K562 (cell line): ENCODE data around the gene EMILIN1. TPM values are rescaled to one million over a fixed set of nuclear protein-coding genes. Genes with fewer than 3 reads are reported as not detected.

Source experiments
- ADNP ChIP-seq: fragments of 200-800 bp; sonication (Bioruptor generic); IDR thresholded peaks from 2 replicates; pipeline ENCODE4 v1.6.1; 2016; ENCODE audit warnings: missing genetic modification characterization, missing compliant biosample characterization
- EP400 ChIP-seq: fragments of 450-650 bp; IDR thresholded peaks from 2 replicates; pipeline ENCODE4 v1.6.1; 2017; ENCODE audit warnings: antibody characterized with exemption, mild to moderate bottlenecking, moderate library complexity
- ETV1 ChIP-seq: fragments of 450-650 bp; conservative IDR thresholded peaks from 2 replicates; pipeline ENCODE4 v1.6.1; 2016; ENCODE audit warnings: missing genetic modification characterization, control low read depth, low read depth, missing compliant biosample characterization
- GATA2 ChIP-seq: sonication (generic); formaldehyde crosslinking; IDR thresholded peaks from 2 replicates; pipeline ENCODE4 v1.4.0; 2020; ENCODE audit warnings: mild to moderate bottlenecking, missing genetic modification reagents
- MAFF ChIP-seq: IDR thresholded peaks from 2 replicates; pipeline ENCODE4 v1.6.1; 2012; ENCODE audit warnings: low read length, improper control_type of control experiment
- NFE2 ChIP-seq: IDR thresholded peaks from 2 replicates; pipeline ENCODE4 v1.6.1; 2014; ENCODE audit warnings: antibody characterized with exemption, low read depth
- RBM22 ChIP-seq: fragments of 200-400 bp; formaldehyde crosslinking; IDR thresholded peaks from 2 replicates; pipeline ENCODE4 v1.6.1; 2018; ENCODE audit warnings: low read length, low read depth; ENCODE audit not compliant: poor library complexity, severe bottlenecking
- ZNF436 ChIP-seq: fragments of 250-450, 450-650 bp; sonication (Bioruptor Pico); formaldehyde crosslinking; IDR thresholded peaks from 2 replicates; pipeline ENCODE4 v1.7.0; 2020; ENCODE audit warnings: mild to moderate bottlenecking
- ZSCAN29 ChIP-seq: fragments of 450-650 bp; IDR thresholded peaks from 2 replicates; pipeline ENCODE4 v1.6.1; 2017
- ZZZ3 ChIP-seq: fragments of 450-650 bp; IDR thresholded peaks from 2 replicates; pipeline ENCODE4 v1.6.1; 2016; ENCODE audit warnings: antibody characterized with exemption, mild to moderate bottlenecking, moderate library complexity
- polyA plus RNA-seq, 8 experiments: library from polyadenylated mRNA; depleted of rRNA in 4 of 8; stranded (reverse) in 5 of 8; unstranded in 3 of 8; fragments of >200 nt; fragmentation: Nextera tagmentation in 2 of 8; fragmentation: Illumina TruSeq in 1 of 8; extraction: Ambion mirVana in 2 of 8; extraction: Trizol in 1 of 8; gene quantifications; 2 replicates each; pipeline versions ENCODE4 v1.2.1 to v1.2.3, GENCODE V29; 2011 to 2014; ENCODE audit warnings: inconsistent platforms in 1 of 8, missing spikeins in 1 of 8
- total RNA-seq, 7 experiments: library from RNA; depleted of rRNA in 6 of 7; stranded (reverse); fragments of >200 nt in 6 of 7; fragmentation: Illumina TruSeq in 2 of 7; extraction: Trizol in 2 of 7; gene quantifications; 2 replicates each; pipeline versions ENCODE4 v1.2.1 to v1.2.3, GENCODE V29; 2011 to 2021; ENCODE audit warnings: low replicate concordance in 1 of 7
- TF ChIP-seq, protein P1 (sequence below): fragments of 250-450 bp; sonication (Bioruptor Pico); IDR thresholded peaks from 2 replicates; pipeline ENCODE4 v1.5.0; 2022; ENCODE audit warnings: mild to moderate bottlenecking
- TF ChIP-seq, protein P2 (sequence below), 2 experiments: fragments of 450-650 bp; IDR thresholded peaks; 2 replicates each; pipeline ENCODE4 v1.6.1; 2016
- TF ChIP-seq, protein P3 (sequence below), 2 experiments: IDR thresholded peaks; 2 replicates each; pipeline ENCODE4 v1.6.1; 2011; ENCODE audit warnings: borderline replicate concordance in 1 of 2, control low read depth in 1 of 2, low read depth in 1 of 2, low read length in 1 of 2, mild to moderate bottlenecking in 1 of 2, mixed read lengths in 1 of 2, moderate library complexity in 1 of 2; ENCODE audit not compliant: insufficient read depth in 1 of 2, insufficient read length in 1 of 2, poor library complexity in 1 of 2, severe bottlenecking in 1 of 2; ENCODE audit errors: extremely low read depth in 1 of 2
- TF ChIP-seq, protein P4 (sequence below): sonication (generic); formaldehyde crosslinking; IDR thresholded peaks from 2 replicates; pipeline ENCODE4 v1.8.0; 2023; ENCODE audit warnings: missing genetic modification reagents, mild to moderate bottlenecking, borderline replicate concordance
- TF ChIP-seq, protein P5 (sequence below): sonication (generic); formaldehyde crosslinking; IDR thresholded peaks from 2 replicates; pipeline ENCODE4 v1.8.0; 2022; ENCODE audit warnings: mild to moderate bottlenecking, missing genetic modification reagents, borderline replicate concordance

EMILIN1 gene
- total and polyA plus RNA-seq, 9 of the 15 experiments (the other 6 are each of a cell fraction or from before 2014, with no cell fraction given): 0.04 to 2.7 (median 0.54) TPM; not detected in 2

DNA sequence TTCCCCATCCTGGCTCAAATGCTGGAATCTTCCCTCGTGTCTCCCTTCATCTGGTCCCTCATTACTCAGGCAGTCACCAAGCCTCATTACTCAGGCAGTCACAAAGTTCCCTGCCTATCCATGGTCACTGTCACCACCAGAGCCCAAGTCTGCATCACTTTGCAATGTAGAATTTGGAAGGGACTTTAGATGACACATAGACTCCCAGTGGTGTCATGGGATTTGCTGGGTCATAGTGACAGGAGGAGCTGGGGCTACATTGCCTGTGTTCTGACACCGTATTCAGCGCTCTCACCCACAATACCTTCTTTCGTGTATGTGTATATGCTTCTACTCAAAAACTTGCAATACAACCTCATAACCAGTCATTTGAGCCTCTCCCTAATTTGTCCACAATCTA lies 2.1 kb upstream of the EMILIN1 start (continued):
- no peak for TF ChIP-seq ZZZ3
- no peak for TF ChIP-seq ZNF436 (CRISPR knock-in tag)
- TF ChIP-seq, protein P1, sequence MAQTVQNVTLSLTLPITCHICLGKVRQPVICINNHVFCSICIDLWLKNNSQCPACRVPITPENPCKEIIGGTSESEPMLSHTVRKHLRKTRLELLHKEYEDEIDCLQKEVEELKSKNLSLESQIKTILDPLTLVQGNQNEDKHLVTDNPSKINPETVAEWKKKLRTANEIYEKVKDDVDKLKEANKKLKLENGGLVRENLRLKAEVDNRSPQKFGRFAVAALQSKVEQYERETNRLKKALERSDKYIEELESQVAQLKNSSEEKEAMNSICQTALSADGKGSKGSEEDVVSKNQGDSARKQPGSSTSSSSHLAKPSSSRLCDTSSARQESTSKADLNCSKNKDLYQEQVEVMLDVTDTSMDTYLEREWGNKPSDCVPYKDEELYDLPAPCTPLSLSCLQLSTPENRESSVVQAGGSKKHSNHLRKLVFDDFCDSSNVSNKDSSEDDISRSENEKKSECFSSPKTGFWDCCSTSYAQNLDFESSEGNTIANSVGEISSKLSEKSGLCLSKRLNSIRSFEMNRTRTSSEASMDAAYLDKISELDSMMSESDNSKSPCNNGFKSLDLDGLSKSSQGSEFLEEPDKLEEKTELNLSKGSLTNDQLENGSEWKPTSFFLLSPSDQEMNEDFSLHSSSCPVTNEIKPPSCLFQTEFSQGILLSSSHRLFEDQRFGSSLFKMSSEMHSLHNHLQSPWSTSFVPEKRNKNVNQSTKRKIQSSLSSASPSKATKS (CRISPR knock-in tag): no peak
- peak; percentile 83 for TF ChIP-seq NFE2
- TF ChIP-seq, protein P2, sequence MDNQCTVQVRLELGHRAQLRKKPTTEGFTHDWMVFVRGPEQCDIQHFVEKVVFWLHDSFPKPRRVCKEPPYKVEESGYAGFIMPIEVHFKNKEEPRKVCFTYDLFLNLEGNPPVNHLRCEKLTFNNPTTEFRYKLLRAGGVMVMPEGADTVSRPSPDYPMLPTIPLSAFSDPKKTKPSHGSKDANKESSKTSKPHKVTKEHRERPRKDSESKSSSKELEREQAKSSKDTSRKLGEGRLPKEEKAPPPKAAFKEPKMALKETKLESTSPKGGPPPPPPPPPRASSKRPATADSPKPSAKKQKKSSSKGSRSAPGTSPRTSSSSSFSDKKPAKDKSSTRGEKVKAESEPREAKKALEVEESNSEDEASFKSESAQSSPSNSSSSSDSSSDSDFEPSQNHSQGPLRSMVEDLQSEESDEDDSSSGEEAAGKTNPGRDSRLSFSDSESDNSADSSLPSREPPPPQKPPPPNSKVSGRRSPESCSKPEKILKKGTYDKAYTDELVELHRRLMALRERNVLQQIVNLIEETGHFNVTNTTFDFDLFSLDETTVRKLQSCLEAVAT (IDR thresholded peaks at IDR 0.05): peak in 1 of 2 experiments; percentile 40; a peak in 1 of 4 replicates
- TF ChIP-seq ETV1: no peak
- TF ChIP-seq ADNP (tag): no peak
- TF ChIP-seq MAFF: peak; percentile 53; the same call in 1 of the 2 replicates
- TF ChIP-seq GATA2 (CRISPR knock-in tag): no peak
- TF ChIP-seq, protein P3, sequence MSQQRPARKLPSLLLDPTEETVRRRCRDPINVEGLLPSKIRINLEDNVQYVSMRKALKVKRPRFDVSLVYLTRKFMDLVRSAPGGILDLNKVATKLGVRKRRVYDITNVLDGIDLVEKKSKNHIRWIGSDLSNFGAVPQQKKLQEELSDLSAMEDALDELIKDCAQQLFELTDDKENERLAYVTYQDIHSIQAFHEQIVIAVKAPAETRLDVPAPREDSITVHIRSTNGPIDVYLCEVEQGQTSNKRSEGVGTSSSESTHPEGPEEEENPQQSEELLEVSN (IDR thresholded peaks at IDR 0.05; ENCODE audit: borderline replicate concordance in 1 of 2, extremely low read depth in 1 of 2, insufficient read depth in 1 of 2, insufficient read length in 1 of 2, low read depth in 1 of 2, low read length in 1 of 2, poor library complexity in 1 of 2, severe bottlenecking in 1 of 2): no peak
- TF ChIP-seq, protein P4, sequence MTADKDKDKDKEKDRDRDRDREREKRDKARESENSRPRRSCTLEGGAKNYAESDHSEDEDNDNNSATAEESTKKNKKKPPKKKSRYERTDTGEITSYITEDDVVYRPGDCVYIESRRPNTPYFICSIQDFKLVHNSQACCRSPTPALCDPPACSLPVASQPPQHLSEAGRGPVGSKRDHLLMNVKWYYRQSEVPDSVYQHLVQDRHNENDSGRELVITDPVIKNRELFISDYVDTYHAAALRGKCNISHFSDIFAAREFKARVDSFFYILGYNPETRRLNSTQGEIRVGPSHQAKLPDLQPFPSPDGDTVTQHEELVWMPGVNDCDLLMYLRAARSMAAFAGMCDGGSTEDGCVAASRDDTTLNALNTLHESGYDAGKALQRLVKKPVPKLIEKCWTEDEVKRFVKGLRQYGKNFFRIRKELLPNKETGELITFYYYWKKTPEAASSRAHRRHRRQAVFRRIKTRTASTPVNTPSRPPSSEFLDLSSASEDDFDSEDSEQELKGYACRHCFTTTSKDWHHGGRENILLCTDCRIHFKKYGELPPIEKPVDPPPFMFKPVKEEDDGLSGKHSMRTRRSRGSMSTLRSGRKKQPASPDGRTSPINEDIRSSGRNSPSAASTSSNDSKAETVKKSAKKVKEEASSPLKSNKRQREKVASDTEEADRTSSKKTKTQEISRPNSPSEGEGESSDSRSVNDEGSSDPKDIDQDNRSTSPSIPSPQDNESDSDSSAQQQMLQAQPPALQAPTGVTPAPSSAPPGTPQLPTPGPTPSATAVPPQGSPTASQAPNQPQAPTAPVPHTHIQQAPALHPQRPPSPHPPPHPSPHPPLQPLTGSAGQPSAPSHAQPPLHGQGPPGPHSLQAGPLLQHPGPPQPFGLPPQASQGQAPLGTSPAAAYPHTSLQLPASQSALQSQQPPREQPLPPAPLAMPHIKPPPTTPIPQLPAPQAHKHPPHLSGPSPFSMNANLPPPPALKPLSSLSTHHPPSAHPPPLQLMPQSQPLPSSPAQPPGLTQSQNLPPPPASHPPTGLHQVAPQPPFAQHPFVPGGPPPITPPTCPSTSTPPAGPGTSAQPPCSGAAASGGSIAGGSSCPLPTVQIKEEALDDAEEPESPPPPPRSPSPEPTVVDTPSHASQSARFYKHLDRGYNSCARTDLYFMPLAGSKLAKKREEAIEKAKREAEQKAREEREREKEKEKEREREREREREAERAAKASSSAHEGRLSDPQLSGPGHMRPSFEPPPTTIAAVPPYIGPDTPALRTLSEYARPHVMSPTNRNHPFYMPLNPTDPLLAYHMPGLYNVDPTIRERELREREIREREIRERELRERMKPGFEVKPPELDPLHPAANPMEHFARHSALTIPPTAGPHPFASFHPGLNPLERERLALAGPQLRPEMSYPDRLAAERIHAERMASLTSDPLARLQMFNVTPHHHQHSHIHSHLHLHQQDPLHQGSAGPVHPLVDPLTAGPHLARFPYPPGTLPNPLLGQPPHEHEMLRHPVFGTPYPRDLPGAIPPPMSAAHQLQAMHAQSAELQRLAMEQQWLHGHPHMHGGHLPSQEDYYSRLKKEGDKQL (CRISPR knock-in tag): no peak
- TF ChIP-seq ZSCAN29: no peak
- TF ChIP-seq EP400: no peak
- TF ChIP-seq, protein P5, sequence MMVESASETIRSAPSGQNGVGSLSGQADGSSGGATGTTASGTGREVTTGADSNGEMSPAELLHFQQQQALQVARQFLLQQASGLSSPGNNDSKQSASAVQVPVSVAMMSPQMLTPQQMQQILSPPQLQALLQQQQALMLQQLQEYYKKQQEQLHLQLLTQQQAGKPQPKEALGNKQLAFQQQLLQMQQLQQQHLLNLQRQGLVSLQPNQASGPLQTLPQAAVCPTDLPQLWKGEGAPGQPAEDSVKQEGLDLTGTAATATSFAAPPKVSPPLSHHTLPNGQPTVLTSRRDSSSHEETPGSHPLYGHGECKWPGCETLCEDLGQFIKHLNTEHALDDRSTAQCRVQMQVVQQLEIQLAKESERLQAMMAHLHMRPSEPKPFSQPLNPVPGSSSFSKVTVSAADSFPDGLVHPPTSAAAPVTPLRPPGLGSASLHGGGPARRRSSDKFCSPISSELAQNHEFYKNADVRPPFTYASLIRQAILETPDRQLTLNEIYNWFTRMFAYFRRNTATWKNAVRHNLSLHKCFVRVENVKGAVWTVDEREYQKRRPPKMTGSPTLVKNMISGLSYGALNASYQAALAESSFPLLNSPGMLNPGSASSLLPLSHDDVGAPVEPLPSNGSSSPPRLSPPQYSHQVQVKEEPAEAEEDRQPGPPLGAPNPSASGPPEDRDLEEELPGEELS (CRISPR knock-in tag): no peak
- TF ChIP-seq RBM22: no peak
